Measurements from ENCODE around the gene CNTN1.

GRCh38 chr12:40760821-40761220 is 68.6 kb downstream of the CNTN1 start:
- TF ChIP-seq CTCF (IDR thresholded peaks at IDR 0.05) (no peak), POLR2A (IDR thresholded peaks at IDR 0.05) (no peak)
